T47D (cell line): ENCODE measurements around the gene YIF1A.
"Not testable (repeated sequence)": the region's sequence is repeated elsewhere in the genome, so short reads cannot be mapped to it uniquely, and the experiment has no call there.

Experiments
- DNase-seq, 2 experiments: peaks; one replicate each; pipeline versions ENCODE4 v3.0.0 to v3.0.0-alpha.2; 2011 to 2012; ENCODE audit warnings: low read depth in 1 of 2, low spot score in 1 of 2
- JUND ChIP-seq: IDR thresholded peaks from 2 replicates; pipeline ENCODE4 v1.6.1; 2012; ENCODE audit warnings: low read depth
- in situ Hi-C: cut with HindIII; loops from 2 replicates; pipeline ENCODE4 v1.10.0; 2016; ENCODE audit warnings: low sequenced_read_pairs, low pct_unique_long_range_greater_than_20kb

The YIF1A gene

DNA sequence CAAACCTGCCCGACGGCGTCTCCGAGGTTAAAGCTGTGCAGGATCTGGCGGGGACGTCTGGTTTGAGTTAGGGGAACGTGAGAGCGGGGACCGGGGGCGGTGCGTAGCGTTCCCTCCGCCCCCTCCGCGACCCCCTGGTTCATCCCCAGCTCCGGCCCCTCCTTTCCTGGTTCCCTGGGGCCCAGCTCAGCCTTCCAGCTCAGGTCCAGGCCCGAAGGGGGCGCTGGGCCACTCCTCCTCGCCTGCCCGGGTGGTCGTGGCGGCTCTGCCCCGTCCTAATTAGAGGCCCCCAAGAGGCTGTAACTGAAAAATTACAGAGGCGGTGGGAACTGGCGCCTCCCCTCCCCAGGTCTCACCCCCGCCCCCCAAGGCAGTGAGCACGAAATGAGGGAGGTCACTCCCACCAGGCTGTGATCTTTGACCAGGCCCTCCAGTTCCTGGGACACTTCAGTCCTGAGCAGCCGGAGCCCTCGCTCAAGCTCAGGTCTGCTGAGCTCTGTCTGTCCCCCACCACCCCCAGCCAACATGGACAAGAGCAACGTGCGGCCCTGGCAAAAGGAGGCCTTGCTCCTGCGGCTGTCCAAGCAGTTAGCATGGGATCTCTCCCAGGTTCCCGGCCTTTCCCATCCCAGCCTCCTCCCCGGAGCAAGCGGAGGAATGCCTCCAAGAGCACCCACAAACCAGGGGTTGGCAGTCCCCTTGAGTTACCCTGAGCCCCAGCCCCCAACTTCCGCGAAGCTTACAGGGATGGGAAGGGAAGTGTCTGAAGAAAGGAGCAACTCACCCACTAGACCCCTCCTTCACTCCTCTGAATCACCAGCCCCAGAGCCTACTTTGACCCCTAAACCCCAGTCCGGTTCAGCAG is 24.6 kb upstream of the YIF1A start:
- in situ Hi-C loops: no loop called here
- DNase-seq: no peak

DNA sequence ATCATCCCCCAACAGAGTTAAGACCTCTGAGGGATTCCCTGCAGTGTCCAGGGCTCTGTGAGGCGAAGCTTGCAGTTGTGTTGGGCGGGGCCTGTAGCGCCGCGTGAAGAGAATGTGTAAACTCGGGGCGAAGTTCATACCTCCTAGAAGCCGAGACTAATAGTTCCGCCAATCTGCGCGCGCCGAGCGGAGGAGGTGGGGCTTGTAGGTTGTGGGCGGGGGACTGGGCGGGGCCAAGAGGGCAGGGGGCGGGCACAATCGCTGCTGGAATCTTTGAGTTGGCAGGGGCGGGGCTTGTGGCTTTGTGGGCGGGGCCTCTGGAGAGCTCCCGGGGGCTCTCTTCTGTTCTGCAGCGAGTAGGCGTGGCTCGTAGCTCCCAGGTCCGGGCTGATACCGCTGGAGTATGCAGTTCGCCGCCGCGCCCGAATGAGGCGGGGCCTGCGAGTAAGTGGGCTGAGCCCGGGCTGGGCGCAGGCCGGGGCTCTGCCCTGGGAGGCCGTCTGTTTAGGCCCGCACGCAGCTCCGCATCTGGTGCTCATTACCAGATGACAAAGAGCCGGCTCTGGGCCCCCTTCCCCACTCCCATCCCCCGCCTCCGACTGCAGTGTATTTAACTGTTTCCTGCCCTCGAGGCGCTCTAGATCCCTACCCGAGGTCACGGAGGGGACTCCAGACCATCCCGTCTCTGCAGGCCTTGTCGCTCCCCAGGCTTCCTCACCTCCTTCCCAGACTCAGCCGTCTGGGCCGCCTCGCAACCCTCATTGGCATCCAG is 23.8 kb upstream of the YIF1A start:
- TF ChIP-seq JUND: no peak
- DNase-seq: peak; percentile 88 to 95
- in situ Hi-C loops: no loop called here

More for the DNA sequence above, 24.6 kb upstream of the YIF1A start:
- TF ChIP-seq JUND: no peak

DNA sequence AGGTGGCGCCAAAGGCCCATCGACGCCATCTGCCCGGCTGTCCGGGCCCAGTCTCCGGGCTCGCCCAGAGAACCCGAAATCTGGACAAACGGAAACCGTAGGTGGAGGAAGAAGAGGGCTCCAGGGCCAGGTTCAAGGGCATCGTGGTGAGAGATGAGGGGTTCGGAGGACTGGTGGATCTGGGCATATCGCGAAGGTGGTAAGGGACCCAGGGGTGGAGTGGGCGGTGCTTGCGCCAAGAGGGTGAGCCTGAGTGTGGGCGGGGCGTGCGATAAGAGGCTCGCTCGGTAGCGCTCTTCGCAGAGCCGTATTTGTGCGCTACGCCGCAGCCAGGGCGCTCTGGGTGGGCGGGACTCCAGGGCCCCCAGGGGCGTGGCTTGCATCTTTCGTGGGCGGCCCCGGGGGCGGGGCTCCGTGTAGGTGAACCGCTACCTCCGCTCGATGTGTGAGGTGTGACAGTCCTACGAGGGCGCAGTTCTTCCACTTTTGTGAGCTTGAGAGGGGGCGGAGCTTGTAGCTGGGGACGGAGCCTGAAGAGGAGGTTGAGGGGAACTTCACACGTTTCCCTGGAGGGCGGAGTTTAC is 23.1 kb upstream of the YIF1A start:
- no peak for TF ChIP-seq JUND
- in situ Hi-C loops: no loop called here
- DNase-seq: peak; percentile 81 to 91

DNA sequence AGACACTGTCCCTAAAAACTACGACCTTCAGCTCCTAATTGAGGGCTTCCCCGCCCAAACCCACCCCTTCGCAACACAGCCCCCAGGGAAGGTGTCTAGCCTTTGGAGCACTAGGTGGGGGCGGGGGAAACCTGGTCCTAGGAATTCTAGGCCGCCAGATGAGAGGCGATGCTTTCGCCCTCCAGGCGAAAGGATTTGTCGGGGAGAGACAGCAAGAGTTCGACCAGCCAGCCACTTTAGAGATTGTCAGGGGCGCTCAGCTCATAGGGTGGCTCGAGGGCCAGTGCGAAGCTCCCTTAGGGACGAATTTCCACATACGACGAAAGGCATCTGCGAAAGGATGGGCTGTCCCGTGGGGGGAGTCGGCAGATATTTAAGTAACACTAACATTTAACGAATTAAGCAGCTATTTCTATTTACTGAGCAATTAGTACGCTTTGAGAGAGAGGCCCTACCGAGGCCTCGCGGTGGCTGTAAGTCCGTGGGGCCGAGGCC is 22.6 kb upstream of the YIF1A start:
- in situ Hi-C loops: no loop called here
- no peak for TF ChIP-seq JUND
- no peak for DNase-seq

DNA sequence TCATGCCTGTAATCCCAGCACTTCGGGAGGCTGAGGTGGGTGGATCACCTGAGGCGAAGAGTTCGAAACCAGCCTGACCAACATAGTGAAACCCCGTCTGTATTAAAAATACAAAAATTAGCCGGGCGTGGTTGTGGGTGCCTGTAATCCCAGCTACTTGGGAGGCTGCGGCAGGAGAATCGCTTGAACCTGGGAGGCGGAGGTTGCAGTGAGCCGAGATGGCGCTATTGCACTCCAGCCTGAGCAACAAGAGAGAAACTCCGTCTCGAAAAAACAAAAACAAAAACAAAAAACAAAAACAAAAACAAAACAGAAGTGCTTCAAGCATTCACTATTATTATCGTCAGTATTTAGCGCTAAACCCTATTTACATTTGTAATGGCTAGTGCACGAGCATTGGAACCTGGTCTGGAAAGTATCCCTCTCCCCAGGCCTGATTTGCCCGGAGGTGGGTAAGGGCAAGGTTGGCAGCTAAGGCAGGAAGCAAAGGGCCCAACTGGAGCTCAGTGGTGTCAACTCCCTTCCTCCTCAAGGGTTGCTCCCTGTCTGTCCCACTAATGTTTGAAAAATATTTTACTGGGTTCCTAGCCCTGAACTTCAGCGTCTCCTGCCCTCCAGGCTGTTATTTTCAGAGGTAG is 22.0 kb upstream of the YIF1A start:
- DNase-seq, in situ Hi-C loops: not testable (repeated sequence)

DNA sequence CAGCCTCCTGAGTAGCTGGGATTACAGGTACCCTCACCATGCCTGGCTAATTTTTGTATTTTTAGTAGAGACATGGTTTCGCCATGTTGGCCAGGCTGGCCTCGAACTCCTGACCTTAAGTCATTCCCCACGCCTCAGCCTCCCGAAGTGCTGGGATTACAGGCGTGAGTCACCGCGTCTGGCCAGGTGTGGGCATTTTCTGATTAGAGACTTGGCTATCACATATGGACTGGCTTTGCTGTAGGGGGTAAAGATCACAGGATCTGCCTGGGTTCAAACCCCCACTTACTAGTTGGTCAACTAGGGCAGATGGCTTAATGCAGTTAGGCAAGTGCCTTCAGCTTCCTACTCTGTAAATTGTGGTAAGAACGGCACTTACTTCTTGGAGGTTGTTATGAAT is 21.4 kb upstream of the YIF1A start:
- TF ChIP-seq JUND: no peak
- in situ Hi-C loops: no loop called here
- no peak for DNase-seq

DNA sequence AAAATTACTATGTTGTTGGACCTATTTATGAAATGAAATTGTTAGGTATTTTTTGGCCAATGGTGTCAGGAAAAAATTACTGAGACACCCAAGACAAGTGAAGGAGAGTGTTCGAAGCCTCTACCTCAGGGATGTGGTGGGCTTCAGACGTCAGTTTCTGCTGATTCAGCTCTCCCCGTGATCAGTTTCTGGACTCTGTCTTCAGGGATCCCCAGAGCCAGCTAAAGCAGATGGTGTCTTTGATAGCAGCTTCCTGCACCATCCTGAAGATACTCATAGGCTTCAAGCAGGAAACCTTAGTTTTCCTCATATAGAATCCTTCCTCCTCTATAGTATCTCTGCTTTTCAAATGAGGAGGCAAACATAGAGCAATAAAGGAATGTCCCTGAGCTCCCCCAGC is 20.5 kb upstream of the YIF1A start:
- DNase-seq: no peak
- TF ChIP-seq JUND: no peak
- in situ Hi-C loops: no loop called here

DNA sequence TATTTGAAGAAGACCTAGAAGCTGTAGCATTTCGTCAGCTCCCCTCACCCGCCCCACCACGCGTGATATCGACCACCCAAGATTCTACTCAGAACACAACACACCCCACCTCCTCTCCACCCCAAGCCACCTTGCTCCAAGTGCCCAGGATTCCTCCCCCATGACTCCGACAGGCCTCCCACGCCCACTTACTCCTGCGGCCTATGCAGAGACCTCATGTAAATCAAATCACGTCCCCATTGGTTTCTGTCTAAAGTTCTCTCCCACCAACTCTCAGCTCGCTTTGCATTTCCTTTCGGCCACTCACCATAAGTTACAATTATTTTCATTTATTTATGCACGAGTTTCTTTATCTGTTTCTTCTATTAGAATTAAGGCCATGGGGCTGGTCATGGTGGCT is 13.7 kb upstream of the YIF1A start:
- no peak for DNase-seq
- in situ Hi-C loops: no loop called here
- no peak for TF ChIP-seq JUND

DNA sequence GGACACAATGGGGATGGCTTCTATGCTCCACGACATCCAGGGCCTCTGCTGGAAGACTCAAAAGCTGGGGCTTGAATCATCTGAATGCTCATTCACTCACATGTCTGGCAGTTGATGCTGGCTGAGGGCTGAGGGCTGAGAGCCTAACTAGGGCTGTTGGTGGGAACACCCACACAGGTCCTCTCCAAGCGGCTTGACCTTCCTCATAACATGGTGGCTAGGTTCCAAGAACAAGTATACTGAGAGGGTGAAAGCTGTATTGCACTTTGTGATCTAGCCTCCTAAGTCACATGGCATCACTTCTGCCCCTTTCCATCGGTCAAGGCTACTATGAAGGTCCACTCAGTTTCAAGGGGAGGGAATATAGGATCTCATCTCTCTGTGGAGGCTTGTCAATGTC is 10.2 kb upstream of the YIF1A start:
- in situ Hi-C loops: no loop called here
- TF ChIP-seq JUND: no peak
- no peak for DNase-seq

DNA sequence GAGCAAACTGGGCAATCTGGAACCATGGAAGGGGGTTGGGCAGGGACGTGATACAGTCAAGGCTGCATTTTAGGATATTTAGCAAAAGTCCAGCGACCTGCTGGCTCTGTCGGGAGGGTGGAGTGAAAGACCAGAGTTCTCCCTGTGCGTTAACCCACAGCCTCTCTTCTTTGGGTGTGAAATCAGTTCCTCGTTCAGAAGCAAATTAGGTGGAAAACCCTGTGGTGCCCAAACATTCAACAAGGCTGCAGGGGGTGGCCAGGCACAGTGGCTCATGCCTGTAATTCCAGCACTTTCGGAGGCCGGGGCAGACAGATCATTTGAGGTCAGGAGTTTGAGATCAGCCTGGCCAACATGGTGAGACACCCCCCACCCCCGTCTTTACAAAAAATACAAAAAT is 8.7 kb upstream of the YIF1A start:
- no peak for DNase-seq
- in situ Hi-C loops: no loop called here

DNA sequence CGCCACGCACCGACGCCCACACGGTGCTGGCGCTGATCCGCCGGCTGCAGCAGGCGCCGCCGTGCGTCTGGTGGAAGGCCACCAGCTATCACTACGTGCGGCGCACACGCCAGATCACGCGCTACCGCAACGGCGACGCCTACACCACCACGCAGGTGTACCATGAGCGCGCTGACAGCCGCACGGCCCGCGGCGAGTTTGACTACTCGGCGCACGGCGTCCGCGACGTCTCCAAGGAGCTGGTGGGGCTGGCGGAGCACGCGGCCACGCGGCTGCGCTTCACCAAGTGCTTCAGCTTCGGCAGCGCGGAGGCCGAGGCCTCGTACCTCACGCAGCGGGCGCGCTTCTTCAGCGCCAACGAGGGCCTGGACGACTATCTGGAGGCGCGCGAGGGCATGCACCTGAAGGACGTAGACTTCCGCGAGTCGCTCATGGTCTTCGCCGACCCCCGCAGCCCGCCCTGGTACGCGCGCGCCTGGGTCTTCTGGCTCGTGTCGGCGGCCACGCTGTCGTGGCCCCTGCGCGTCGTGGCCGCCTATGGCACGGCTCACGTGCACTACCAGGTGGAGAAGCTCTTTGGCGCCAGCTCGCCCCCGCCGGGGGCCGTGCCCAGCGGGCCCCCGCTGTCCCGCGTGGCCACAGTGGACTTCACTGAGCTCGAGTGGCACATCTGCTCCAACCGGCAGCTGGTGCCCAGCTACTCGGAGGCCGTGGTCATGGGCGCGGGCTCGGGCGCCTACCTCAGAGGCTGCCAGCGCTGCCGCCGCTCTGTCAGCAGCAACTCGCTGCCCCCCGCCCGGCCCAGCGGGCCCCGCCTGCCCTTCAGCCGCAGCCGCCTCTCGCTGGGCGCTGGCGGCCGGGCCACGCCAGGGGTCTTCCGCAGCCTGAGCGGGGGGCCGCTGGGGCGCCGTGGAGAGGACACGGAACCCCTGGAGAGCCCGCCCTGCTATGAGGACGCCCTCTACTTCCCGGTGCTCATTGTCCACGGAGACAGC is 6.0 kb upstream of the YIF1A start:
- in situ Hi-C loops: no loop called here
- no peak for DNase-seq
- no peak for TF ChIP-seq JUND

More for the DNA sequence above, 8.7 kb upstream of the YIF1A start:
- no peak for TF ChIP-seq JUND
